ENCODE results near the gene AKAP7. TPM values are rescaled to one million over a fixed set of nuclear protein-coding genes. Genes with fewer than 3 reads are reported as not detected.
"Not testable (repeated sequence)": the region's sequence is repeated elsewhere in the genome, so short reads cannot be mapped to it uniquely, and the experiment has no call there.

AKAP7 gene
- total RNA-seq, 1 donor from 2014 or later = 5.9 TPM

DNA sequence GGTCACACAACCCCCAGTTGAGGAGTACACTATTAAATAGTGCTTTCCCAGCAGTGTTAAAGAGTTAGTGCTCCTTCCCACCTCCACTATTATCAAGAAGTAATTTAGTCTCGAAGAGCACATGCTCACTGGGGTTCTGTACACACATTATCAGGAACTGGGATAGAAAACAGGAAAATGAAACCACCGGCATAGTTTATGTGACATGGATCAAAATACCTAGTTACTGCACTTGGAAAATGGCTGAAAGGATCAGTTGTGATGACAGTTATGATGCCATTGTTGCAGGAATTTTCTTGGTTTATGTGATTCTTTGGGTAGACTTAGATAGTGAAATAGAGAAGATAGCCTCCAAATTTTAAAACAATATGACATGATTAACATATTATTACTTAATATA lies 152.9 kb downstream of the AKAP7 start:
- intact Hi-C loops (cut with micrococcal nuclease) = no loop called here

DNA sequence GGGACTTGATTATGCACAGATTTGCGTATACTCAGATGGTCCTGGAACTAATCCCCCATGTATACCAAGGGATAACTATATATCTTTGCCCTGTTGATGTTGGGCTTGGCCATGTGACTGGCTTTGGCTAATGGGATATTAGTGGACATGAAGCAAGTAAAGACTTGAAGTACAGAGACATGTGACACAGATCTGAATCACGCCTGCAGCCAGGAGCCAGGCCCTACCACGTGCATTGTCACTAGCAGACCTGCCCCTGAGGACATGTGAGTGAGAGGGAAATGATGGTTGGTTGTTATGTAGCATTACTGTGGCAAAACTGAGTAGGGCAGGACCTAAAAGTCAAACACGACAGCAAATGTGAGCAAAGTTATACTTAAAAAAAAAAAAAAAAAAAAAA lies 155.7 kb downstream of the AKAP7 start:
- intact Hi-C loops (cut with micrococcal nuclease) = no loop called here

DNA sequence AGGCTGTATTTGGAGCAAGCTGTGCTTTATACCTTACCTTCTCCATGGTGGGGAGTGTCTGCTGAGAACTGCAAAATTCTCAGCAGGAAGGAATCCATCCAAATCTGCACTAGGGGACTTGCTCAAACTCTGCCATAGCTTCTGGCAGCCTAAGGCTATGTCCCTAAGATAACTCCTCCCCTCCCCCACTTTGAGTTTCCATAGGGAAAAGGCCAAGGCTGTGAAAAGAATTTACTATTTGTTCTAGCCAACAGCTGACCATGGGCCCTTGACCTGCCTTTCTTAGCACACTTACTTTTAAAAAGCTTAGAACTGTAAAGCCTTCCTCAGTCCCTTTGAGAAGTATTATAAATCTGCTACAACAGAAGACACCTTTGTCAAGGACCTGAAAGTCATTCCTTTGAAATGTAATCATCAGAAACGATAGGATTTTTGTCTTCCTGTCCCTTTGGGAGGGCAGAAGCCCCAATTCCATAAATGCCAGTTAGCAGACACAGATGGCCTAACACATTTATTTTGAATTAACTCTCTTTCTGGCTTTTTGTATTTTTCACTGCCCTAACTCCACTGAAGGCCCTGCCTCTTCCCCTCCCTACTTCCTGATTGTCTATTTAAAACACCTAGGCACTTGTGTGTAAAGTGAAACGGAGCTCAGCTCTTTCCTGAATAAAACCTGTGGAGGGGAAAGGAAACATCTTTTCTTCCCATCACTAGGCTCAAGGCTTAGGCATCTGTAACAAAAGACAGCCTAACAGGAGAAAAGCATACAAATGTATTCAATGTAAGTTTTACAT lies 157.1 kb downstream of the AKAP7 start:
- intact Hi-C loops (cut with micrococcal nuclease) = no loop called here

DNA sequence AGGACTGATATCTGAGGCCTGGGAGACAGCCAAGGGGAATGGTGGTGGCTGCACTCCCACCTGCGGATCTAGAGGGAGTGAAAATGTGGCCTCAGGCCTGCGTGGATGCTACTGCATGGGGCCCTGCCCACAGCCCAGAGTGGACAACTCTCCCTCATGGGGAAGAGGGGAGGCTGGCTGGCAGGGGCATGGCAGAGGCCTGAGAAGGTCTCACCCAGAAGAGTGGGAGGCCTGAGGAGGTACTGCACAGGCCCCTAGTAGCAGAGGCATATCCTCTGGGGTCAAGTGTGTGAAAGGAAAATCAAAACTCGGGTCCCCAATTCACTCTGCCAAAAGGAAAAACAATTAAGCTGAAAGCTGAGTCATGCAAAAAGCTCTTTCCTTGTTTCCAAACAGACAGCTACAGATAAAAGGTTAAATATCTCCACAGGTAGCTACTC lies 158.2 kb downstream of the AKAP7 start:
- intact Hi-C loops (cut with micrococcal nuclease) = no loop called here

DNA sequence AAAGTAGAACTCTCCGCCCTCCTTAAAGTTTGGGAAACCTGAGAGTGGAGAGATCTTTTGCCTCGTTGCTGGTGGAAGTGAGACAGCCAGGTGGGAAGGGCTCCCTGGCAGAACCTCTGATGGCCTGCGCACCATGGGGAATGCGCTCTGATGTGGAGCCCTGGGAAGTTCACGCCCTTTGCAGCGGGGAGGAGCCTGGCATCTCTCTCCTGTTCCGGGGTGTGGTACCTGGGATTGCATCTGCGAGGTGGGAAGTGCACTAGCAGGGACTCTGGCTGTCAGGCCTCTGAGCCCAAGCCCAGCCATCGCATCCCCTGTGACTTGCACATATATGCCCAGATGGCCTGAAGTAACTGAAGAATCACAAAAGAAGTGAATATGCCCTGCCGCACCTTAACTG lies 159.8 kb downstream of the AKAP7 start:
- intact Hi-C loops (cut with micrococcal nuclease) = no loop called here

DNA sequence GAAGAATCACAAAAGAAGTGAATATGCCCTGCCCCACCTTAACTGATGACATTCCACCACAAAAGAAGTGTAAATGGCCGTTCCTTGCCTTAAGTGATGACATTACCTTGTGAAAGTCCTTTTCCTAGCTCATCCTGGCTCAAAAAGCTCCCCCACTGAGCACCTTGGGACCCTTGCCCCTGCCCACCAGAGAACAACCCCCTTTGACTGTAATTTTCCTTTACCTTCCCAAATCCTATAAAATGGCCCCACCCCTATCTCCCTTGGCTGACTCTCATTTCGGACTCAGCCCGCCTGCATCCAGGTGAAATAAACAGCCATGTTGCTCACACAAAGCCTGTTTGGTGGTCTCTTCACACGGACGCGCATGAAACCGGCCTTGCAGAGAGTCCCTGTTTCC lies 165.6 kb downstream of the AKAP7 start:
- intact Hi-C loops (cut with micrococcal nuclease) = not testable (repeated sequence)

DNA sequence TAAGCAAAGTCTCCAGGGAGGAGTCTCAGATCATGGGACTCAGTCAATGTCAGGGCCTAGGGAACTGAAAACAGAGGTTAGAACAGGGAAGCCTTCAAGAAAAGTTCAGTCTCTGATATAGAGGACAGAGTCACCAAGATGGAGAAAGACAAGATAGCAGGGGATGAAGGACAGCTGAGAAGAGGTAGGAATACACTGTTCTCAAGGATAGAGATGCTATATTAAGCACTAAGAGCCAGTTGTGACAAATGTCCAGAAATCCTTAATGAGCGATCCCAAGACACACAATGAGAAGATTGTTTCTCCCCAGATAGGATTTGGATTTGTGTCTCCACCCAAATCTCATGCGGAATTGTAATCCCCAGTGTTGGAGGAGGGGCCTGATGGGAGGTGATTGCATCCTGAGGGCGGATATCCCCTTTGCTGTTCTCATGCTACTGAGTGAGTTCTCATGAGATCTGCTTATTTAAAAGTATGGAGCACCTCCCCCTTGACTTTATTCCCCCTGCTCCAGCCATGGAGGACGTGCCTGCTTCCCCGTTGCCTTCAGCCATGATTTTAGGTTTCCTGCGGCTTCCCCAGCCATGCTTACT lies 168.2 kb downstream of the AKAP7 start:
- intact Hi-C loops (cut with micrococcal nuclease) = no loop called here

DNA sequence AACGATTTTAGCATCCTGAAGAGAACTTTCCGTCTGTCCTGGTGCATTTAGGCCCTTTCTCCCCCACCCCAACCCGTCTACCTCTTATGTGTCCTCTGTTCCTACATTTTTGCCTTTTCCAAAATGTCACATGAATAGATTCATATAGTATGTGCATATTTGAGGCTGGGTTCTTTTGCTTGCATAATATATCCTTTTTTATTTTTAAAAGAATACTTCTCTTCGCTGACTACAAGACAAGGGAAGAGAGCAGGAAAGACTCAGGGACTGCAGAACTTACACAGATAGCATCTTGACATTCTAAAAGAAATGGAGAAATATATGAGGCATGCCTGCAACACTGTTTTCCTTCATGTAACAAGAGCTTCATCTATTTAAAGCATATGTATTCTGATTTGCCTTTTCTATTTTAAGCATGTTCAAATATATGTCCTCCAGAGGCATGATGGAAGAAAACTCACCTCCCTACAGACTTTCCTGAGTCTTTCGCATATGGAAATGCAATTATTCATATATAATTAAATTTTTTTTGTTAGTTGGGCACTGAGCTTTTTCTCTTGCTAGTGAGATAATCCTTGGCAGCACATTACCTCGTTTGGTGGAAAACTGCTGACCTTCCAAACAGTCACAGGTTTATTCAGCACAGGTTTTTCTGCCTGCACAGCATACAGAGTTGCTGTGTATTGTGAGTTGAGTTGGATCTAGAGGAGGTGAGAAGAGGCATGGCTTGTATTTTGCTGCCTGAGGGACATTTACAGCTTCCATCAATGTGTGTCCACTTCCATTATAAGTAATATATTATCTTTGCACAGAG lies 170.0 kb downstream of the AKAP7 start:
- intact Hi-C loops (cut with micrococcal nuclease) = no loop called here

DNA sequence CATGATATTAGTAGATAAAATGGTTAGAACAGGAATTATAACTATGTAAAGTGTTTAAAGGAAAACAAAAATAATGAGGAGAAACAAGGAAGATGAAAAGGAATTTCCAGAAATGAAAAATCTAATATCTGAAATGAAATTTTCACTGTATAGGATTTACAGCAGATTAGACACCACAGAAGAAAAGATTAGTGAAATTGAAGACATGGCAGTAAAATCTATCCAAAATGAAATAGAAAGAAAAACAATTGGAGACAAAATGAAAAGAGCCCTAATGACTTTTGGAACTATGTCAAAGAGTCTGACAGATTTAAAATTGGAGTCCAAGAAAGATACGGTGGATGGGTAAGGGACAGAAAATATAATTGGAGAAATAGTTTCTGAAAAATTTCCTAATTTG lies 174.2 kb downstream of the AKAP7 start:
- intact Hi-C loops (cut with micrococcal nuclease) = no loop called here

DNA sequence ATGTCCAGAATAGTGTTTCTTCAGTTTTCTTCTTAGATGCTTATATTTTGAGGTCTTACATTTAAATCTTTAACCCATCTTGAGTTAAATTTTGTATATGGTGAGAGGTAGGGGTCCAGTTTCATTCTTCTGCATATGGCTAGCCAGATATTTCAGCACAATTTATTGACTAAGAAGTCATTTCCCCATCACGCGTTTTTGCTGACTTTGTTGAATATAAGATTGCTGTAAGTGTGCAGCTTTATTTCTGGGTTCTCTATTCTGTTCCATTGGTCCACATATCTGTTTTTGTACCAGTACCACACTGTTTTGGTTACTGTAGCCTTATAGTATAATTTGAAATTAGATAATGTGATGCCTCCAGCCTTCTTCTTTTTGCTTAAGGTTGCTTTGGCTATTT lies 179.6 kb downstream of the AKAP7 start:
- intact Hi-C loops (cut with micrococcal nuclease) = no loop called here

DNA sequence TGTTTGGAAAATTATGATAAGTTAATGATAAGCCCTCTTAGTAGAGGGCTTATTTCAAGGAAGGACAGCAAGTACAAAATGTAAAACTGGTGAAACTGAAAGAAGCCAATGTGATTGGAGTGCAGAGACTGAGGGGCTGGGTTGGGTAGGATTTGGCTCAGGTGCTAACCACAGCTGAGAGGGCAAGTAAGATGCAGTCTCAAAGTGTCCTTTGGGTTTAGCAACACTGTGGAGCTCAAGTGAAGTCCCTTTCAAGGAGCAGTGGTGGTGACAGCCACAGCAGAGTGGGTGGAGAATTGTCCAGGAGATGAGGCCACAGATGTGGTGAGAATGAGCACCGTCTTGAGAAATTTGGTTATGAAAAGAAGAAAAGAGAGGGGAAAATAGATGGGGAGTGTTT lies 181.4 kb downstream of the AKAP7 start:
- intact Hi-C loops (cut with micrococcal nuclease) = no loop called here

DNA sequence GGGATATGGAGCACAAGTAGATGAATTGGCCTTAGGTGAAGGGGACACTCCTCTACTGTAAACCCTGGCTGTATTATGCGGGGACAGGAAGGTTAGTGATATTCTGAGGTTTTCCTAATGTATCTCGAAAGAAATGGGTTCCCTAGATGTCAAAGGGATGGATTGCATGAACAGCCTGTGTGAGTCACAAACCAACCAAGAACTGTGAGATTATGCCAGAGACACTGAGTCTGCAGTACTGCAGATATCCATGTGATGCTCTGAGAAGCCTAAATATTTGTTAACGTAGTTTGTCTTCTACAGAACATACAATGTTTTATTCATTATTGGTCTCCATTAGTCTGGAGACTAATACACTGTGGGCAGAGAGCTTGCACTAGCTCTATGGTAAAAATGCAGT lies 182.2 kb downstream of the AKAP7 start:
- intact Hi-C loops (cut with micrococcal nuclease) = no loop called here

DNA sequence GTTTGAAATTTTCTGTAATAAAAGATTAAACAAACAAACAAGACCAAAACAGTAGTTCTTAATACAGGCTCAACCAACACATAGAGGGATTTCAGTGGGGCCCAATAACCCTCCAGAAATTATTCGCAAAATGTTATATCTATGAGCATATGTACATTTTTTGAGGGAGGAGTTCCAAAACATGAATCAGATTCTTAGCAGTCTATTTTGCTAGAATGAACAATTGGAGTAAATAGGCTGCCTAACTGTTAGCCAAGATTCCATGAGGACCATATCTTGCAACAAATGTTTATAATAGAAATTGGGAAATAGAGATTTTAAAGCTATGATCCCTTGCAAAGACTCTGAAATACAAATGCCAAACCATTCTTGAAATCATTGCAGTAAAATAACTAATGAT lies 186.3 kb downstream of the AKAP7 start:
- intact Hi-C loops (cut with micrococcal nuclease) = no loop called here

DNA sequence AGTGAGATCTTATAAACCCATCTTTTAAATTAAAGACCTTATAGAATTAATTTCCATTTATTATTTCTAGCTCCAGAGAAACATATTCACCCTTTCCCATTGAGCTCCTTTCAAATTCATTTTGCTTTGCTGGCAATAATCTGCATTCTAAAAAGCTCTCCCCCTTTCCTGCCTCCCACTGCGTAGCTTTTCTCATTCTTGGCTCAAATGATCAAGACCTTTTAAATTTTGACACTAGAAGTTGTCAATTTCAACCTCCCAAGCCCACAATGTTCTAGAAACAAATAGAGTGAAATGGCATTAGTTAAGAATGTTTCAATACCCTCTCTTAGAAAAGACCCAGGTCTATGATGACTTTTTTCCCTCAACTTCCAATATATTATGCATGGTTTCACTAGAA lies 186.9 kb downstream of the AKAP7 start:
- intact Hi-C loops (cut with micrococcal nuclease) = no loop called here

DNA sequence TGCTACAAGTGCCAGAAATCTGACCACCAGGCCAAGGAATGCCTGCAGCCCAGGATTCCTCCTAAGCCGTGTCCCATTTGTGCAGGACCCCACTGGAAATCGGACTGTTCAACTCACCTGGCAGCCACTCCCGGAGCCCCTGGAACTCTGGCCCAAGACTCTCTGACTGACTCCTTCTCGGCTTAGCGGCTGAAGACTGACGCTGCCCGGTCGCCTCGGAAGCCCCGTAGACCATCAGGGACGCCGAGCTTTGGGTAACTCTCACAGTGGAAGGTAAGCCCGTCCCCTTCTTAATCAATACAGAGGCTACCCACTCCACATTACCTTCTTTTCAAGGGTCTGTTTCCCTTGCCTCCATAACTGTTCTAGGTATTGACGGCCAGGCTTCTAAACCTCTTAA lies 190.4 kb downstream of the AKAP7 start:
- intact Hi-C loops (cut with micrococcal nuclease) = not testable (repeated sequence)

DNA sequence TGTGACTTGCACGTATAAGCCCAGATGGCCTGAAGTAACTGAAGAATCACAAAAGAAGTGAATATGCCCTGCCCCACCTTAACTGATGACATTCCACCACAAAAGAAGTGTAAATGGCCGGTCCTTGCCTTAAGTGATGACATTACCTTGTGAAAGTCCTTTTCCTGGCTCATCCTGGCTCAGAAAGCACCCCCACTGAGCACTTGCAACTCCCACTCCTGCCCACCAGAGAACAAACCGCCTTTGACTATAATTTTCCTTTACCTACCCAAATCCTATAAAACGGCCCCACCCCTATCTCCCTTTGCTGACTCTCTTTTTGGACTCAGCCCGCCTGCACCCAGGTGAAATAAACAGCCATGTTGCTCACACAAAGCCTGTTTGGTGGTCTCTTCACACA lies 193.5 kb downstream of the AKAP7 start:
- intact Hi-C loops (cut with micrococcal nuclease) = not testable (repeated sequence)

DNA sequence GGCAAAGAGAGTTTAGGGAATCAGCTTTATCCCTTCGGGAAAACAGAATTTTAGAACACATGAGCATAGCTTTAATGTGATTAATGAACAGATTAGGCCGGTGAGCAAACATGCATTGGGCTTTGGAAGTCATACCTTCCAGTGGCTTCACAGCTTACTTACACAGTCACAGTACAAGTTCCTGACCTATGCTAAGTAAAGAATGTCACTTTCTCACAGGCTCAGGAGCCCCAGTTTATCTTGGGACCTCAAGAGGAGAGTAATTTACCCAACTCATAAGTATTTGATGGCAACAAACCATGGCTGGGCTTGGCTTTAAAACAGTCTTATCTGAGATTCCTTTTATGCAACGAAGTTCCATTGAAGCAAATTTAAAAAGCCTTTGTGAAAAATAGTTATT lies 195.9 kb downstream of the AKAP7 start:
- intact Hi-C loops (cut with micrococcal nuclease) = no loop called here

DNA sequence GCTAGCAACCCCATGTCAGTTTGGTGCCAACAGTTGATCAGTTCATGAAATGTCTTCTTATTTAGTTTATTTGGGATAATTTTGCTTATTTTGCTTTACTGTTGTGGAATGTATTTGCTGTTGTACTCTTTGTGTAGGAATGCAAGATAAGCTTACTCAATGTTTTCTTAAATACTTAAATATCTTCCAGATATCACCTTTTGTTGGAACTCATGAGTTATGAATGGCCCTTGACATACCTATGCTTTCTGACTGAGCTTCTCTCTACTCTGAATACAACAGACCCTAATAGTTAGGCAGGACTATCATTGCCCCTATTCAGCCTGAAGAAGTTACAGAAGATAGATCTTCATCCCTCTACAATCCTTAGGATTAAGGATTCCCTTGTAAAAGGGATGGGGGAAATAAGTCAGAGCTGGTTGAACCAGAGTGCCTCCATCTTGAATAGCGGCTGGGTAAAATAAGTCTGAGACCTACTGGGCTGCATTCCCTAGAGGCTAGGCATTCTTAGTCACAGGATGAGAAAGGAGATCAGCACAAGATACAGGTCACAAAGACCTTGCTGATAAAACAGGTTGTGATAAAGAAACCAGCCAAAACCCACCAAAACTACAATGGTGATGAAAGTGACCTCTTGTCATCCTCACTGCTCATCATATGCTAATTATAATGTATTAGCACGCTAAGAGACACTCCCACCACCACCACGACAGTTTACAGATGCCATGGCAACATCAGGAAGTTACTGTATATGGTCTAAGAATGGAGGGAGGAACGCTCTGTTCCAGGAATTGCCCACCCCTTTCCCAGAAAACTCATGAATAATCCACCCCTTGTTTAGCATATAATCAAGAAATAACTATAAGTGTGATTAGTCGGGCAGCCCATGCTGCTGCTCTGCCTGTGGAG lies 196.9 kb downstream of the AKAP7 start:
- intact Hi-C loops (cut with micrococcal nuclease) = no loop called here
